ENCODE measurements around the gene AXDND1.
"Not testable (repeated sequence)": the region's sequence is repeated elsewhere in the genome, so short reads cannot be mapped to it uniquely, and the experiment has no call there.

The AXDND1 gene

DNA sequence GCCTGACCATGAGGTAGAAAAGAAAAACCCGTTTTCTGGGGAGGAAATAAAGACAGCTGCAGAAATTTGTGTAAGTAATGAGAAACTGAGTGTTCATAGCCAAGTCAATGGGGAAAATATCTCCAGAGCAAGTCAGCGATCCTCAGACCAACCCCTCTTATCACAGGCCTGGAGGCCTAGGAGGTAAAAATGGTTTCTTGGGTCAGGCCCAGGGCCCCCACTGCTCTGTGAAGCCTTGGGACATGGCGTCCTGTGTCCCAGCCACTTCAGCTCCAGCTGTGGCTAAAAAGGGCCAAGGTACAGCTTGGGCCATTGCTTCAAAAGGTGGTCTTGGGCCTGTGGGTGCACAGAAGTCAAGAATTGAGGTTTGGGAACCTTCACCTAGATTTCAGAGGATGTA lies 108.9 kb downstream of the AXDND1 start:
- no peak for DNase-seq

DNA sequence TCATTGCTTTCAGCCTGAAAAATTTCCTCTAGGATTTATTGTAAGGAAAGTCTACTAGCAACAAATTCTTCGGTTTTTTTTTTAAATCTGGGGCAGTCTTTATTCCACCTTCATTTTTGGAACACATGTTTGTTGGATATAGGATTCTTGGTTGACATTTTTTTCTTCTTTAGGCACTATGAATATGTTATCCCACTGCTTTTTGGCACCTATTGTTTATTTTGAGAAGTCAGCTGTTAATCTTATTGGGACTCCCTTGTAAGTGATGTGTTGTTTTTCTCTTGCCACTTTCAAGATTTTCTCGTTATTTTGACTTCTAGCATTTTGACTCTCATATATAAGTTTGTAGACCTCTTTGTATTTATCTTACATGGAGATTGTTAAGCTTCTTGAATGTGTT lies 110.7 kb downstream of the AXDND1 start:
- no peak for DNase-seq

DNA sequence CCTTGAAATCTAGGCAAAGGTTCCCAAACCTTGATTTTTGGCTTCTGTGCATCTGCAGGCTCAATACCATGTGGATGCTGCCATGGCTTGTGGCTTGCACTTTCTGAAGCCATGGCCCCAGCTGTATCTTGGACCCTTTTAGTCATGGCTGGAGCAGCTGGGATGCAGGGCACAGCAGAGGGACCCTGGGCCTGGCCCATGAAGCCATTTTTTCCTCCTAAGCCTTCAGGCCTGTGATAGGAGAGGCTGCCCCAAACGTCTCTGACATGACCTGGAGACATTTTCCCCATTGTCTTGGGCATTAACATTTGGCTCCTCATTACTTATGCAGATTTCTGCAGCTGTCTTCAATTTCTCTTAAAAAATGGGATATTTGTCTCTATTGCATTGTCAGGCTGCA lies 112.6 kb downstream of the AXDND1 start:
- DNase-seq, result no peak

DNA sequence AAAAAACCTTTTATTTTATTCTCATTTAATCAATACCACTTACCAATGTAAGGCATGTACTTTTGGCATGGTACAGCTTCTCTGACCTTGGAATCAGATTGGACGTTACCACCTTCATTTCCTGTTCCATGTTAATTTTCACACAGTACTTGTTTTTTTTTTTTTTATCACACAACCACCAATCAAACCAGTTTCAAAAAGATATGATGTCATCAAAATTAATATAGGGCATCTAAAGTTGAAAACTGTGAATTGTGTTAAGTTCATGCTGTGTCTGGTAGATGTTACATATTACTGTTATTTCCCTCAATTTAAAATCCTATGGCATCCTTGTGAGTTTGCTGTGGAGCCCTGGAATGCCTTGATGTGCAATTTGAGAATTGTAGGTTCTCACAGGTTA lies 124.8 kb downstream of the AXDND1 start:
- no peak for DNase-seq

DNA sequence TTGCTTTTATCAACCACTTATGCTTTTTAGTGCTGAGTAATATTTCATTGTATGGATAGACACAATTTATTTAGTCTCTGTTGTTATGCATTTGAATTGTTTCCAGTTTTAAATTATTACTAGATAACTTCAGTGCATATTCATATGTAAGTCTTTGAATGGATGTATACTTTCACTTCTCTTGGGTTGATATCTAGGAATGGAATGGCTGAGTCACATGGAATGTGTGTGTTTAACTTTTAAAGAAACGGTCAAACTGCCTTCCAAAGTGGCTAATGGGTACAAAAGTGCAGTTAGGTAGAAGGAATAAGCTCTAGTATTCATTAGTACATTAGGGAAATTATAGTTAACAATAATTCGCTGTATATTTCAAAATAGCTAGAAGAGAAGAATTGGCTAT lies 127.6 kb downstream of the AXDND1 start:
- DNase-seq, result no peak

DNA sequence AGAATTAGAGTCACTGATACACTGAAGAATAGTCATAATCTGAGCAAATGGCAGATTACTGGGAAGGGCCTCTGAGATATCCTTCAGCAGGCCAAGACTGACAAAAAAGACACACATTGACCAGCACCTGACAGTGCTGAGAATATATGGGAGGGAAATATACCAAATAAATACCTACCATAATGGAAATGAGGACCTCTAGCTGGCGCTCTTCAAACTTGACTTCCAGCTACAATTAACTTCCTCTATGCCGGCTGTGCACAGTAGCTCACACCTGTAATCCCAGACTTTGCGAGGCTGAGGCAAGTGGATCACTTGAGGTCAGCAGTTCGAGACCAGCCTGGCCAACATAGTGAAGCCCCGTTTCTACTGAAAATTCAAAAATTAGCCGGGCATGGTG lies 140.4 kb downstream of the AXDND1 start:
- no peak for DNase-seq

DNA sequence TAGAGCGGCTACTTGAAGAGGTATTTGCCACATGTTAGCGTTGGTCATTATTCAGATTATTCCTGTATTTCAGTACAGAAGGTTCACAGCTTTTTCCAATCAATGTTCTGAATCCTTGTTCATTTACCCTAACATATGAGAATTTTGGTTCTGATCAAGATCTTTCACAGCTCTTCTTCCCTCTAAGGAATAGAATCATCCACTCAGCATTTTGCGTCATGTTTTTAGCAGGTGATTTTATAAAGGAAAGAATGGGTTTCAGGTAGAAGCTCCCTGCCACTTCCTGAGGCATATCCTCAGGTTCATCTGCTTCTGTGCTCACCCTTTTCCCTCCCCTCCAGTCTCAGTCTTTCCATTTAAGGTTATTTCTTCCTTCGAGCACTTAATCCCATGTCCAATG lies 143.6 kb downstream of the AXDND1 start:
- DNase-seq, result no peak

DNA sequence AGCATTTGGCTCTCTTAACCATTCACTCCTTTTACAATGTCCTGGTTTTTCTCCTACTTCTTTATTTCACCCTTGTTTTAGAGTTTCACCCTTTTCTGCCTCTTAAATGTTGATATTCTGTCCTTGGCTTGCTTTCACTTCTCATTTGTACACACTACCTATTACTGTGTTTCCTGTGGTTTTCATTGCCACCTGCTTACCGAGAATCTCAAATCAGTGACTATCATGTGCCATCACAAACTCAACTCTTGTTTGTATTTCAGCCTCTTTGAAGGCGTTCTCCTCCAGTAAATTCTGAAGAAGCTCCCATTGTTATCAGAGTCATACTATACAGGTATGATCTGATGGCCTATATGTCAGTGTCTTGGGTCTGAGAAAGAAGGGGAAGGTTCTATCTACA lies 144.3 kb downstream of the AXDND1 start:
- DNase-seq, result no peak

DNA sequence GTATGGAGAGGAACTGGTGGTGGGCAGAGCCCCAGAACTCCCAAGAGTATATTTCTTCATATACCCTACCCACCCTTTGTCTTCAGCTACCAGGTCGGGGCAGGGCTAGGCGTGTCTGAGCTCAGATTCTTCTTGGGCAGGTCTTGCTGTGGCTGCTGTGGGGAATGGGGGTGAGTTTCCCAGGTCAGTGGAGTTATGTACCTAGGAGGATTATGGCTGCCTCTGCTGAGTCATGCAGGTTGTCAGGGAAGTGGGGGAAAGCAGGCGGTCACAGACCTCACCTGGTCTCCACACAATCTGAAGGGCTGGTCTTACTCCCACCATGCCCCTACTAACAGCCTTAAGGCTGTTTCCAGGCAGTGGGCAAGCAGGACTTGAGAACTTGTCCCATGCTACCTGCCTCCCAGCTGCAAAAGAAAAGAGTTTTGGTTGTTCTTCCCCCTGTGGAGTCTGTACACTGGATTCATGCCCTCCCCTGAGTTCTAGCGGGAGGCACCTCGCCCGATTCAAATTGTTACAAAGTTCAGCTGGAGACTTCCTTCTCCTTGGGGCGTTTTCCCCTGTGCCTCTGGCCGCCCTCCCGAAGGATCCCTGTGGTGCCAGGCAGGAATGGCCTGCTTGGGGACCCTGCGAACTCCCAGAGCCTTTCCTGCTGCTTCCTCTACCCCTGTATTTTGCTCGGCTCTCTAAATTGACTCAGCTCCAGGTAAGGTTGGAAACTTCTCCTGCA lies 151.4 kb downstream of the AXDND1 start:
- DNase-seq, result no peak

DNA sequence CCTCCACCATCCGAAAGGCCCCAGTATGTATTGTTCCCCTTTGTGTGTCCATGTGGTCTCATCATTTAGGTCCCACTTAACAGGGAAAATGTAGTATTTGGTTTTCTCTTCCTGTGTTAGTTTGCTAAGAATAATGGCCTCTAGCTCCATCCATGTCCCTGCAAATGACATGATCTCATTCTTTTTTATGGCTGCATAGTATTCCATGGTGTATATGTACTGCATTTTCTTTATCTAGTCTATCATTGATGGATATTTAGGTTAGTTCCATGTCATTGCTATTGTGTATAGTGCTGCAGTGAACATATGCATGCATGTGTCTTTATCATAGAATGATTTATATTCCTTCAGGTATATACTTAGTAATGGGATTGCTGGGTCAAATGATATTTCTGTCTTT lies 152.8 kb downstream of the AXDND1 start:
- not testable (repeated sequence) for DNase-seq

DNA sequence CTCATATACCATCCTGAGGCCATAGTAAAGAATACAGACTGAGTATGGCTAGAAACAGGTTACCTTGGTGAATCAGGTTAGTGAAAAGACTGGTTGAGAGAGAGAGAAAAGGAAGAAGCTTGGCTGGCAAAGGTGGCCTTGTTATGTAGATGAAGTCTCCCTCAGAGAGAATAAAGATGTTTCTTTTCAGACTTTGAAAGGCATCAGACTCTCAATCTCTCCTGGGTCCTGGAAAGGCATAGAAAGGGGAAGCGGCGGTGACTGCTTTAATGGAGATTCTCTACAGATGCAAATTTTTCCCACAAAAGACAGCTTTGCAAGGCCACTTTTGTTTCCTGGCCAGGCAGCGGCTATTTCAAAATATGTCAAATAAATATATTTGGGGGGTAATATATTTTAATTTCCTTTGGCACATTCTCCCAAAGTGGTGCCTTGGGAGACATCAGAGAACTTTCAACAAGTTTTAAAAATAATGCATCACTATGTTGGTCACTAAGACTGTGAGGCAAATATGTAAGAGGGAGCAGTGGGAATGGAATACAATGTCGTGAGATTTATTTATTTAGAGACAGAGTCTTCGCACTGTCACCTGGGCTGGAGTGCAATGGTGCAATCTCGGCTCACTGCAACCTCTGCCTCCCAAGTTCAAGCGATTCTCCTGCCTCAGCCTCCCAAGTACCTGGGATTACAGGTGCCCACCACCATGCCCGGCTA lies 163.9 kb downstream of the AXDND1 start:
- DNase-seq, result no peak

DNA sequence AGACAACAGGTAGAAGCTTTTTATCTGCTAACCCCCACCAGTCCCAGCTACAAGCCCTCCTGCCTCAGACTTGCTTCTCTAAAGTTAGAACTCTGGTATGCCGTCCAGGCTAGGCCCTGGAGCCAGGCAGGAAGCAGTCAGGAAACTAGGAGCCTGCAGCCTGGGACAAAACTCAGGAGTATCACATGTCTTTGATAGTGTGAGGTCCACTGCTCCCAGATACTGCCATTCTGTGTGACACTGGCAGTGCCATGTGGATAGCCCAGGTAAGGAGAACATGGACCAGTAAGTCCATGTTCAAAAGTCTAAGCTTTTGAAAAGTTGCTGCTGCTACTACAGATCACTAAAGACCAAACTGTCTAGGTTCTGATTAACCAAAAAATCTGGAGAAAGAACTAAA lies 164.6 kb downstream of the AXDND1 start:
- no peak for DNase-seq

DNA sequence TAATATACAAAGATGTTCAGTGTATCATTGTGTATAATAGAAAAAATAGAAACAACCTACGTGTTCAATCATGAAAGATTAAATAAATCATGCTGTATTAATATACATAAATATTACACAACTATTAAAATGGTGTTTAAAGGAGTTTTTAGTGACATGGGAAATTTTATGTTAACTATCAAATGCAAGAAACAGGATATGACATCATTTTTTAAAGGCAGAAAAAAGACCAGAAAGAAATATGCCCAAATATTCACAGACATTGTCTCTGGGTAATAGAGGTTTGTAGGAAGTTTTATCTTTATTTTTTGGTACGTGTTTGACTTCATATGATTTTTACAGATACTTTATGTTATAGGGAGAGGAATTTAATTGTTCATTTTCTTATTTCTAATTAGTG lies 176.0 kb downstream of the AXDND1 start:
- DNase-seq, result no peak

DNA sequence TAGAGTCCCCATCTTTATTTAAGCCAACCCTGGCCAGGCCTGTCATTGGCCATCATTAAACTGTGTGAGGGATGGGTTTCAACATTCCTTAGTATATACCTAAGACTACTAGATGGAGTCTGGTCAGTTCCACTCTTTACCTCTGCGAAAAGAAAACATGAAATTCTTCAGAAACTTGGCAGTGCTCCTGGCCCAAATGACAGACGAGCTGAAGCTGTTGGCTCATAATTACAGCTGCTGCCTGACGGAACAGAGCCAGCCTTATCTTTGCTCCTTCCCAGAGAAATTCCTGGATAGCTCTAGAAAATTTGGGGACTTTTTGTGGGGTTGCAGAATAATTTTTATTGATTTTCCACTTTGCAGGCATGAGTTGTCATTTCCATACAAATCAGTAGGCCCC lies 179.6 kb downstream of the AXDND1 start:
- DNase-seq, result no peak

DNA sequence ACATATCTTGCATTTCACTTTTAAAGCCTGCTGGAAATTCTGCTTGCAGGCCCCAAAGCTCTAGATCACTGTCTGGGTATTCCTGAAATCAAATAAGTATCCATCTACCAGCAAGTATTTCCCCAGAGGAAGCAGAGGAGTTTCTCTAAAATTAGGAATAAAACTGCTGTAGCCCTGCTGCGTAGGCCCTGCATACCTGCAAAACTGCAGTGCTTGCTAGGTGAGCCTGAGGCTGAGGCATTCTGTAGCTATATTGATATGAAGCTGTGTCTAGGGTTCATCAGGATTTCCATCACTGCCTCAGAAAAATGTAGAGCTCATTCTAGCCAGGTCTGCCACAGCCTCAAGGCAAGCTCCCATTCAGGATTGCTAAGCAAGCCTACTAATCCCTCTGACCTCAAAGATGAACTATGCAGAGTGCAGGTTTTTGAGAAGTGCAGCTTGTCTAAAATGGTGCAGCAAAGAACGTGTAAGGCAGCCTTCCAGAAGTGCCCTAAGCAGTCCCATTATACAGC lies 181.3 kb downstream of the AXDND1 start:
- no peak for DNase-seq

DNA sequence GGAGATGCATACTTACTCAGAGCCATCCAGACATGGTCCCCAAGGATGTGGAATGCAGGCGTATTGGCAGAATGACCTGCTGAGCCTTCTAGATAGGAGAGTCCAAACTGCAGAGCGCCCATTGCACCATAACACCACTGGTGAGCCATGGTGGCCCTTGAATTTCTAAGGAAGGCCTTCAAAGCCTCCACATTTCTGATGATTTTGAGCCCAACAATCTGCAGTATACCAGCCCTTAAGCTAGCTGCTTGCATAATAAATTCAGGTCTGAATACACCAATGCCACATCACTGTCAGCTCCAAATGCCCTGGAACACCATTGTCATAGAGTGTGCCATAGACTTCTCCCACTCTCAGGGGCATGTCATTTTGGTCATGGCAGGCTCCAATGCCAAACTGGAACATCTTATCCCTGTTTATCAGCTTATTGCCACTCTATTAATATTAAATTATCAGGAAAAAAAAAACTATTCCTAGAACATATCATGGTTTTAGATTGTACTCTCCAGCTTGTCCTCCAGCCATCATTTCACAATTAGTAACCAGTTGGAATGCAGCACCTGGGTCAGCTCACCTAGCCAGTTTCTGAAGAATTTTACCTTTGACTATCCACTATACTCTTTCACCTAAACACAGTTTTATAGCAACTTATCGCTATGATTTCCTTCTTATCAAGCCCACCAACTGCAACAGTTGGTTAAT lies 183.0 kb downstream of the AXDND1 start:
- no peak for DNase-seq

DNA sequence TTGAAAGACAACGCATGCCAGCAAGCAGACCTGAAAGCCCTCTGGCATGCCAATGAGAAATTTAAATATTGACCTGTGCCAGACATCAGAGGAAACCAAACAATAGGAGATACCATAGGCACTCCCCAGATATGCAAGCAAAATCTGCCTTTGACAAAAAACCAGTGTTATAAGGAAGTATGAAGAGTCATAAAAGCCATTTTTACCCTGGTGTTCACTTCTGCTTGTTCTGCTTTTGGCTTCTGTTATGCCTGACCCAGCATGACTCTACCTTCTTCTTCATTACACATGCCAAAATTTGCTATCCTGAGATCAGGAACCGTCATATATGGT lies 183.6 kb downstream of the AXDND1 start:
- no peak for DNase-seq

DNA sequence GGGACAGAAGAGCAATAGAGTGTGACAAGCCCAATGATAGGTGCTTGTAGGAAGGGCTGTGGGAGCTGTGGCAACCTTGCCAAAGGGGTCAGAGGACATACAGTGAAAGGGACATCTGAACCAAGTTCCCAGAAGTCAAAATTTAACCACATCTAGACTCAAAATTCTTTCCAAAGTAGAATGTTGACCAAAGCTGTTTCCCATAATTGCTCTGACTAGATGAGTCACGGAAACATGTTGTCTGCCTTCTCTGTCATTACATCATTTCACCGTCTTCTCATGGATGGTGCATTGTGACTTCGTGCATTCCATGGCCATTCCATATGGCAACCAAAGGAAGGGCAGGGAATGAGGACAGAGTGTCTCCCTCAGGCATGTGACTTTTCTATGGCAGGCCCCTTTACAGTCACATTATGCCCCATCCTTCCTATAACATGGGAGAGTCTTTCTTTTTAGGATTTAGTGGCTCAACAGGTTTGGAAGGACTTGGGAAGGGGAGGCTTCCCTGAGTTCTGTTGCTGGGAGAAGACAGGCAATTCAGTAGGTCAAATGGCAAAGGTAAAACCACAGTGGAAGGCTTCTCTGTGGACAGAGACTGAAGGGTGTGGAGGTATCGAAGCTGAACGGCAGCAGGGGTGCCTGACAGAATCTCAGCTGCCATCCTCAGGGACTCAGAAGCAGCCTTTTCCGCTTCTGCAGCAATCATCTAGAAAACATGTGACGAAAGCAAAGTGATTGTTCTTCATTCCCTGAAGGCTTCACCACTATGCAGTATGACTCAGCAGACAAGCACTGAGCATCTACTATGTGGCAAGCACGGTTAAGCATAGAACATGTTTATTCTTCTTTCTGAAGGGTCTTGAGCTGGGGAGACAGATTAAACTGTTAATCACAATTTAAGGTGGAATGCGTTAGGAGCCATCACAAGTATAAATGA lies 185.2 kb downstream of the AXDND1 start:
- no peak for DNase-seq

DNA sequence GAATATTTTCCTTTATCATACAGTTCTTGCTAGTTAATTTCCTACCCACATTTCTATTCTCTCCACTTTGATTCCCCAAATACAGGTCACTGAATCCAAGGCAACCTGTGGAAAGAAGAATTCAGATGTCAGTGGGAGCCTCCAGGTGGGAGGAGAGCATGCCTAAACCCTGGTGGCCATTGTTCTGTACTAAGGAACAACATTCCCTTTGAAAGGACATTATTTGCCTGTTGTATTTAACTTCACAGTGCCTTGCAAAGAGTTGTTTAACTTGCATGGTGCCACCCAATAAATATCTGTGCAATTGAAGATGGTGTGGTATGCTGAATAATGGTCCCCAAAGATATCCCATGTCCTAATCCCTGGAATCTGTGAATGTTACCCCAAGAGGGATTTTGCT lies 188.7 kb downstream of the AXDND1 start:
- DNase-seq, result no peak

DNA sequence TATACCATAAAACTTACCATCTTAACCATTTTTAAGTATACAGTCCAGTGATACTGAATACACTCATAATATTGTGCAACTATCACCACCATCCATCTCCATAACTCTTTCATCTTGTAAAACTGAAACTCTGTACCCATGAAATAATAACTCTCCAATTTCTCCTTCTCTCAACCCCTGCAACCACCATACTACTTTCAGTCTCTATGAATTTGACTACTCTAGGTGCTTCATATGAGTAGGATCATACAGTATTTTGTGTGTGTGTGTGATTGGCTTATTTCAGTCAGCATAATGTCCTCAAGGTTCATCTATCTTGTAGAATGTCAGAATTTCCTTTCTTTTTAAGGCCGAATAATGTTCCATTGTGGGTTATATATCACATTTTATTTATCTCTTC lies 192.3 kb downstream of the AXDND1 start:
- DNase-seq, result no peak

DNA sequence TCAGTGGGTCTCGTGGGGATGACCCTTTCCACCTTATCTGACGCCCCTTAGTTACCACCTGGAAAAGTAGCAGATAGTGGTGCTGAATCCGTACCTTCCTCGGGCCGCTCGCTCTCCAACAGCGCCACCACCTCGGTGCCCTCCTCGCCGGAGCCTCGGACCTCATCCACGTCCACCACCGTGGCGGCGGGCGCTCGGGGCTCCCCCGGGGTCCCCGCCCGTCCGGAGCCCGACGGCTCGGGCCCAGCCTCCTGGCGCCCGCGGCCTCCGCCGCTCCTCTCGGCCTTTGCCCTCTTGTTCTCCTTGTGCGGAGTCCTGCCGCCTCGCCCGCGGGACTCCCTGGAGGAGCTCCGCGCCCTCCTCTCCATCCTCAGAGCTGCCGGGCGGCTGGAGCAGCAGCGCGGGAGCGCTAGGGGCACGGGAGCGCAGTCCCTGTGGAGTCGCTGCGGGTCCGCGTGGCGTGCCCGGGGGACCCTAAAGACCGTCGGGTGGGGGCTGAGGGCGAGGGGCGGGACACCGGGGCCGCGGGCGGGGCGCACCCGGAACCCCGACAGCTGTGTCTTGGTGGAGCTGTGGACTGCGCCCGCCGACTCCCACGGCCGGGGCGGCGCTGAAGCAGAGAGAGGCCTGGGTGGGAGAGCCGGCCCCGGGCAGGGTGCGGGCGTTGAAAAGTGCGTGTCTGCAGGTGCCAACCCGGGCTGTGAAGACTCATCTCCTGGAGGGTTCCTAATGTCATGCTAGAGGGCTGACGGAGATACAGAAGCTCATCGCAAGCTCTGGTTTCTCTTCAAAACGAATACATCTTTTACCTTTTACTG lies 209.9 kb downstream of the AXDND1 start, which contains the start of gene NPHS2:
Gene NPHS2, minus strand, starts transcription at position 452 of the 818 bp plus-strand sequence. Its CDS starts 84 bp downstream, at position 368.
- no peak for DNase-seq

DNA sequence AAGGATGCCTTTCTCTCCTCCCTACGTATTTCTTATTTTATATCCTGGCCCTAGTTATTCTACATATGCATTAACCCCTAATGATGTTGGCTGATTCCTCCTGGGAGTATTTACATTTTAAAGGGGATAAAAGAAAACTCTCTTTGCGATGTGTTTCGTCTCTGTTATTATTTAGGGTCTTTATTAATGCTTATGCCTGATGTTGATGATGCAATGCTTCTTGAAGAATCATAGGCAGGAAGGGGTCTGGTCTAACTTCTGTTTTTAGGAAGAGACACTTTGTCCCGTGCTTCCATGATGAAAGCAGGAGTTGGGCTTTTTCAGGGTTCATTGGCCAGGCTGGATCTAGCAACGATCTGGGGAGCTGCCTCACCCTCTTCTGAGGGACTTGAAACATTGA lies 210.7 kb downstream of the AXDND1 start:
- DNase-seq, result no peak
